Measurements from ENCODE around the gene JAK2. TPM values are rescaled to one million over a fixed set of nuclear protein-coding genes. Genes with fewer than 3 reads are reported as not detected.

Gene JAK2
- total and polyA plus RNA-seq, 2 donors from 2014 or later, result 4.5 to 23.3 TPM

- FAIRE-seq (no peak), DNase-seq (peak; percentile 45 to 74 (median 68))
- no peaks in the 10 kb centered on the region for H3K27me3 ChIP-seq (ENCODE audit: control insufficient read depth, insufficient read depth, low read length)
- H3K4me3 ChIP-seq (ENCODE audit: low read length in 3 of 3), result peak overlapping the region; percentile 52 to 82 (median 78)
- H3K9me3 ChIP-seq (ENCODE audit: control insufficient read depth in 2 of 3, insufficient read depth in 1 of 3, low read length in 3 of 3), result no peaks in the 10 kb centered on the region
- peak overlapping the region; percentile 66 to 87 (median 86) for H3K9ac ChIP-seq (ENCODE audit: low read length in 3 of 3)
- no peak for TF ChIP-seq CTCF (IDR thresholded peaks at IDR 0.05; ENCODE audit: borderline replicate concordance, extremely low read depth, insufficient read depth)
- intact Hi-C loops (cut with DNase I), result no loop called here
- peak overlapping the region; percentile 95 for H3K27ac ChIP-seq (ENCODE audit: low read depth in 2 of 2, low read length in 2 of 2)
- H3K4me1 ChIP-seq (ENCODE audit: control insufficient read depth in 2 of 3, insufficient read depth in 2 of 3, low read depth in 1 of 3, low read length in 3 of 3), result peaks cover 5 to 12% (median 12%) of the 10 kb centered on the region in 3 donors
- no peaks in the 10 kb centered on the region for H3K36me3 ChIP-seq (ENCODE audit: control insufficient read depth in 2 of 3, insufficient read depth in 3 of 3, low read length in 3 of 3)
Observed at GRCh38 chr9:4985386-4986266, 554 bp downstream of the JAK2 start.

GRCh38 chr9:4986296-4986695 is 1.2 kb downstream of the JAK2 start:
- Histone ChIP-seq H3K4me3 (ENCODE audit: low read length in 3 of 3) (peak overlapping the region; percentile 52 to 82 (median 78)), H3K9me3 (ENCODE audit: control insufficient read depth in 2 of 3, insufficient read depth in 1 of 3, low read length in 3 of 3) (no peaks in the 10 kb centered on the region), H3K4me1 (ENCODE audit: control insufficient read depth in 2 of 3, insufficient read depth in 2 of 3, low read depth in 1 of 3, low read length in 3 of 3) (peaks cover 5 to 12% (median 12%) of the 10 kb centered on the region in 3 donors), H3K36me3 (ENCODE audit: control insufficient read depth in 2 of 3, insufficient read depth in 3 of 3, low read length in 3 of 3) (no peaks in the 10 kb centered on the region), H3K27ac (ENCODE audit: low read depth in 2 of 2, low read length in 2 of 2) (peak overlapping the region in 1 of 2 donors; percentile 95), H3K27me3 (ENCODE audit: control insufficient read depth, insufficient read depth, low read length) (no peaks in the 10 kb centered on the region), H3K9ac (ENCODE audit: low read length in 3 of 3) (peak overlapping the region; percentile 0 to 86 (median 66))
- intact Hi-C loops (cut with DNase I), result no loop called here
- DNase-seq (no peak), FAIRE-seq (no peak)
- TF ChIP-seq CTCF (IDR thresholded peaks at IDR 0.05; ENCODE audit: borderline replicate concordance, extremely low read depth, insufficient read depth), result no peak

GRCh38 chr9:4986783-4987182 is 1.7 kb downstream of the JAK2 start:
- H3K9ac ChIP-seq (ENCODE audit: low read length in 3 of 3), result peak overlapping the region in 1 of 3 donors; percentile 86
- intact Hi-C loops (cut with DNase I), result no loop called here

More at GRCh38 chr9:4986783-4987182, 1.7 kb downstream of the JAK2 start:
- FAIRE-seq (no peak), DNase-seq (no peak)
- H3K27me3 ChIP-seq (ENCODE audit: control insufficient read depth, insufficient read depth, low read length), result no peaks in the 10 kb centered on the region
- no peaks in the 10 kb centered on the region for H3K9me3 ChIP-seq (ENCODE audit: control insufficient read depth in 2 of 3, insufficient read depth in 1 of 3, low read length in 3 of 3)
- peaks cover 5 to 12% (median 12%) of the 10 kb centered on the region in 3 donors for H3K4me1 ChIP-seq (ENCODE audit: control insufficient read depth in 2 of 3, insufficient read depth in 2 of 3, low read depth in 1 of 3, low read length in 3 of 3)
- H3K4me3 ChIP-seq (ENCODE audit: low read length in 3 of 3), result peak overlapping the region; percentile 3 to 82 (median 52)
- no peaks in the 10 kb centered on the region for H3K36me3 ChIP-seq (ENCODE audit: control insufficient read depth in 2 of 3, insufficient read depth in 3 of 3, low read length in 3 of 3)
- TF ChIP-seq CTCF (IDR thresholded peaks at IDR 0.05; ENCODE audit: borderline replicate concordance, extremely low read depth, insufficient read depth), result no peak
- H3K27ac ChIP-seq (ENCODE audit: low read depth in 2 of 2, low read length in 2 of 2), result no peak overlapping the region
